ENCODE data around the gene RBM10. TPM values are rescaled to one million over a fixed set of nuclear protein-coding genes. Genes with fewer than 3 reads are reported as not detected.

The RBM10 gene
- total RNA-seq, 1 experiment from 2014 or later = 32.5 TPM

DNA sequence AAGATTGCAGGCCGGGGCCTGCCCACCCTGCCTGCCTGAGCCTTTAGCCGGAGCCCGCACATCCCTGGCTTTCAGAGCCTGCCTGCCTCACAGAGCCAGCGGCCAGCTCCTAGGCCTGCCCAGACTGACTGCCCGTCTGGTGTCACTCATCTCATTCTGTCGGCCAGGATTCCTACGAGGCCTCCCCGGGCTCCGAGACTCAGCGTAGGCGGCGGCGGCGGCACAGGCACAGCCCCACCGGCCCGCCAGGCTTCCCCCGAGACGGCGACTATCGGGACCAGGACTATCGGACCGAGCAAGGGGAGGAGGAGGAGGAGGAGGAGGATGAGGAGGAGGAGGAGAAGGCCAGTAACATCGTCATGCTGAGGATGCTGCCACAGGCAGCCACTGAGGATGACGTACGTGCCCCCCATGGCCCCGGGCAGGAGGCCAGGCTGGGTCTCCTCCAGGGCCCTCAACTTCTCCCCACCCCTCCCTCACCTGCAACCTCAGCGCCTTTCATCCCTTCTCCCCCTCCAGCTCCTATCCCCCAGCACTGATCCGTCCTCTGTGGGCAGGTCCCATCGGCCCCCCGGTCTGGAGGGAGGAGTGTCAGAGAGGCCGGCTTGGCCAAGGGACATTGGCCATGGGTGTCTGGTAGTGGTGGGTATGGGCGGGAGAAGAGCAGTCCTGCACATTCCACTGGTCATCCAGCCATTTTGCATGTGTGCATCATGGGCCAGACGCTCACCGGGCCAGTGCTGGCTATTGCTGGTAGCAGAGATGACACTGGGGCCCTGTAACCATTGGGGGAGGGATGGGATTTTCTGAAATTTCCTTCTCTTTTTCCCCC, 26.1 kb downstream of the RBM10 start:
- Histone ChIP-seq H3K4me2 (ENCODE audit: low read depth, low read length, poor library complexity, severe bottlenecking) (no peak overlapping the region), H3K9me3 (ENCODE audit: low read length) (no peaks in the 10 kb centered on the region), H3K4me3 (ENCODE audit: low read length) (no peak overlapping the region), H3K9ac (ENCODE audit: low read length) (no peak overlapping the region), H2AFZ (ENCODE audit: low read length) (no peak overlapping the region), H3K27me3 (ENCODE audit: low read length) (no peaks in the 10 kb centered on the region), H3K79me2 (ENCODE audit: low read length) (no peaks in the 10 kb centered on the region), H3K4me1 (ENCODE audit: low read length) (no peaks in the 10 kb centered on the region), H3K36me3 (ENCODE audit: insufficient read depth, low read length) (no peaks in the 10 kb centered on the region), H3K9me2 (replicated peaks; ENCODE audit: insufficient read depth, low read length) (no peaks in the 10 kb centered on the region), H3K27ac (ENCODE audit: low read length) (no peak overlapping the region), H4K20me1 (ENCODE audit: insufficient read depth, low read depth, low read length) (no peaks in the 10 kb centered on the region)
- no peak for DNase-seq

DNA sequence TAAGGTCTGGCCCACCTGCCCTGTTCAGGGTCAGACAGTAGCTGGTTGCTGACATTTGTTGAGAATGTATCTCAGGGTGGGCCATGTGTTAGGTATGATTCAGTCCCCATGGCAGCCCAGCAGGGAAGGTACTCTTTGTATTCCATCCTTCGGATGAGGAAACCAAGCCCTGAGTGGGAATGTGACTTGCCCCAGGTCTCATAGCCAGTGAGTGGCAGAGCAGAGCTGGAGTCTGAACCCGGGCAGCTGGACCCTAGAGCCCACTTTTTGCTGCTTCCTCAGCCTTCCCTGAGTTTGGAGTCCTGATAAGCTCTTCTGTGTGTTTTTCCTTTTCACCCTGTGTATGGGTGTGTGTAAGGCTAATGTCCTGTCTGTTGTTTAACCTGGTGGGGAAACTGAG, 27.0 kb downstream of the RBM10 start:
- H3K36me3 ChIP-seq (ENCODE audit: insufficient read depth, low read length) = no peaks in the 10 kb centered on the region
- H3K27me3 ChIP-seq (ENCODE audit: low read length) = no peaks in the 10 kb centered on the region
- H3K4me3 ChIP-seq (ENCODE audit: low read length) = no peak overlapping the region
- no peaks in the 10 kb centered on the region for H3K9me2 ChIP-seq (replicated peaks; ENCODE audit: insufficient read depth, low read length)
- H3K9me3 ChIP-seq (ENCODE audit: low read length) = no peaks in the 10 kb centered on the region
- DNase-seq = no peak
- no peaks in the 10 kb centered on the region for H3K79me2 ChIP-seq (ENCODE audit: low read length)
- no peak overlapping the region for H3K27ac ChIP-seq (ENCODE audit: low read length)
- H4K20me1 ChIP-seq (ENCODE audit: insufficient read depth, low read depth, low read length) = no peaks in the 10 kb centered on the region
- no peak overlapping the region for H2AFZ ChIP-seq (ENCODE audit: low read length)
- no peaks in the 10 kb centered on the region for H3K4me1 ChIP-seq (ENCODE audit: low read length)
- no peak overlapping the region for H3K9ac ChIP-seq (ENCODE audit: low read length)
- no peak overlapping the region for H3K4me2 ChIP-seq (ENCODE audit: low read depth, low read length, poor library complexity, severe bottlenecking)

DNA sequence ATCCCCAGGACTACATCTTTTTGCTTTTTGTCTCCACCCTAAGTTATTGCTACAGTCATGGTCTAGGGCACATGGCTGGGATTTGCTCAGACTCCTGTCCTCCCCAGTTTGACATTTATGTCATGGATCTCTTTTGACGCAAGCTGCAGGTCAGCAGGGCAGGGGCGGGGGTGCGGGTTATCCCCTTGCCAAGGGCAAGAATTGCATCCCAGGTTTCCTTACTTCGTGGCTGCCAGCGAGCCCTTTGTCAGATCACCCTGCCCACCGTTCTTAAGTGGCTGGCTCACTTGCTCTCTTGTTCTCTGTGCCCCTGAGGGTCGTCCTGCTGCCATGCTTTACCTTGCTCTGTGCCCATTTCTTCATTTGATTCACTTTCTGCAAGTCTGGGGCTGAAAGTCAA, 27.5 kb downstream of the RBM10 start:
- Histone ChIP-seq H3K36me3 (ENCODE audit: insufficient read depth, low read length) (no peaks in the 10 kb centered on the region), H3K9ac (ENCODE audit: low read length) (no peak overlapping the region), H3K27ac (ENCODE audit: low read length) (no peak overlapping the region), H3K9me2 (replicated peaks; ENCODE audit: insufficient read depth, low read length) (no peaks in the 10 kb centered on the region), H3K27me3 (ENCODE audit: low read length) (no peaks in the 10 kb centered on the region), H3K9me3 (ENCODE audit: low read length) (no peaks in the 10 kb centered on the region), H4K20me1 (ENCODE audit: insufficient read depth, low read depth, low read length) (no peaks in the 10 kb centered on the region), H2AFZ (ENCODE audit: low read length) (no peak overlapping the region), H3K79me2 (ENCODE audit: low read length) (no peaks in the 10 kb centered on the region), H3K4me3 (ENCODE audit: low read length) (no peak overlapping the region), H3K4me1 (ENCODE audit: low read length) (no peaks in the 10 kb centered on the region), H3K4me2 (ENCODE audit: low read depth, low read length, poor library complexity, severe bottlenecking) (no peak overlapping the region)
- no peak for DNase-seq

DNA sequence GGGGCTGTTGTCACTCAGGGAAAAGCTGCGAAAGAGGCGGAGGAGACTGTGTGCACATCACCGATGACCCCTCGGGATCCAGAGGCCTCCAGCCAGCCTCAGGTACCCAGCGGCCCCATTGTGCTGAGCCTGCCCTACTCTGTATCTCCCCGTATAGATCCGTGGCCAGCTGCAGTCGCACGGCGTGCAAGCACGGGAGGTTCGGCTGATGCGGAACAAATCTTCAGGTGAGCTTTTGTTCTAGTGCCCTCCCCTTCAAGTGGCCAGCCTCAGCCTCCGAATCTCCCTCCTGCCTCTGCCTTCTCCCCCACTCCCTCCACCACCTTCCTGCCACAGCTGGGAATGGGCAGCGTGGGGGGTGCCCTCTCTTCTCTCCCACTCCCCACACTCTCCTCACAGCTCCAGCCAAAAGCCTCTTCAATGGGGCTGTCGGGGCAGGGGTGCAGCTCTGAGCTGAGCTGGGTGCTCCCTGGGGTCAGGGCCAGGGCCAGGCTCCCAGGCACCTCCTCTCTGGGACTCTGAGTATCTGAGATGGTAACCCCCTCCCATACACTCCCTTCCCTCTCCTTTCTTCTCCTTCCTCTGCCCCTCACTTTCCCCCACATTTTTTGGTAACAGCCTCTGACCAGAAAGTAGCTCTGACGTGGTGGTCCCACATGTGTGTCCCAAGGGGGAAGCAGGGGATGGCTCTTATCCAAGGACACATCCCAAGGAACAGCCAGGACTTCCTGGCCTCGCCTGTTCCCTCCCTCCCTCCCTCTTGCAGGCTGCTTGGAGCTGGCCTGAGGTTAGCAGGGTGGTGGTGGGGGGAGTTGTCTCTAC, 28.2 kb downstream of the RBM10 start:
- H3K9ac ChIP-seq (ENCODE audit: low read length) = no peak overlapping the region
- H3K36me3 ChIP-seq (ENCODE audit: insufficient read depth, low read length) = no peaks in the 10 kb centered on the region
- H3K4me2 ChIP-seq (ENCODE audit: low read depth, low read length, poor library complexity, severe bottlenecking) = no peak overlapping the region
- no peaks in the 10 kb centered on the region for H3K9me3 ChIP-seq (ENCODE audit: low read length)
- no peak overlapping the region for H2AFZ ChIP-seq (ENCODE audit: low read length)
- no peaks in the 10 kb centered on the region for H3K4me1 ChIP-seq (ENCODE audit: low read length)
- no peaks in the 10 kb centered on the region for H3K27me3 ChIP-seq (ENCODE audit: low read length)
- no peak overlapping the region for H3K27ac ChIP-seq (ENCODE audit: low read length)
- H3K79me2 ChIP-seq (ENCODE audit: low read length) = no peaks in the 10 kb centered on the region
- no peak for DNase-seq
- H3K4me3 ChIP-seq (ENCODE audit: low read length) = no peak overlapping the region
- H4K20me1 ChIP-seq (ENCODE audit: insufficient read depth, low read depth, low read length) = no peaks in the 10 kb centered on the region
- H3K9me2 ChIP-seq (replicated peaks; ENCODE audit: insufficient read depth, low read length) = no peaks in the 10 kb centered on the region

DNA sequence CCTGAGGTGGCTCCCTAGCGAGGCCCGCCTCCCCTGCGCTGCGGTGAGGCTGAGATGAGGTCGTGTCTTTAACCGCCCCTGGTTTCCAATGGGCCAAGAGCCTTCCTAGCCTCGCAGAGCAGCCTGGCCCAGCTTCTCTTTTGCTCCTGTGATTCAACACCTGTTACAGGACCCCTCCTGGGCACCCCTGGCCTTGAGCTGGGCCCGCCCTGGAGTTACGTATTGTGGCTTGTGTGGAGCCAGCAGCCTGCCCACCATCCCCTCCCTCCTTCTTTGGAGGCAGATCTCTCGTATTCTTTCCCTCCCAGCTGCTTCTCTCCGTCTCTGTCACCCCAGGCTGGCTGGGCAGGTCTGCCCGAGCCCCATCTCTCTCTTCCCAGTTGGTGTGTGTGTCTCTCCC, 29.4 kb downstream of the RBM10 start:
- Histone ChIP-seq H3K27ac (ENCODE audit: low read length) (no peak overlapping the region), H4K20me1 (ENCODE audit: insufficient read depth, low read depth, low read length) (no peaks in the 10 kb centered on the region), H3K79me2 (ENCODE audit: low read length) (no peaks in the 10 kb centered on the region), H3K9me3 (ENCODE audit: low read length) (no peaks in the 10 kb centered on the region), H3K4me2 (ENCODE audit: low read depth, low read length, poor library complexity, severe bottlenecking) (no peak overlapping the region), H3K9me2 (replicated peaks; ENCODE audit: insufficient read depth, low read length) (no peaks in the 10 kb centered on the region), H3K36me3 (ENCODE audit: insufficient read depth, low read length) (no peaks in the 10 kb centered on the region), H3K4me3 (ENCODE audit: low read length) (no peak overlapping the region), H3K27me3 (ENCODE audit: low read length) (no peaks in the 10 kb centered on the region), H3K9ac (ENCODE audit: low read length) (no peak overlapping the region), H2AFZ (ENCODE audit: low read length) (no peak overlapping the region), H3K4me1 (ENCODE audit: low read length) (no peaks in the 10 kb centered on the region)
- no peak for DNase-seq

DNA sequence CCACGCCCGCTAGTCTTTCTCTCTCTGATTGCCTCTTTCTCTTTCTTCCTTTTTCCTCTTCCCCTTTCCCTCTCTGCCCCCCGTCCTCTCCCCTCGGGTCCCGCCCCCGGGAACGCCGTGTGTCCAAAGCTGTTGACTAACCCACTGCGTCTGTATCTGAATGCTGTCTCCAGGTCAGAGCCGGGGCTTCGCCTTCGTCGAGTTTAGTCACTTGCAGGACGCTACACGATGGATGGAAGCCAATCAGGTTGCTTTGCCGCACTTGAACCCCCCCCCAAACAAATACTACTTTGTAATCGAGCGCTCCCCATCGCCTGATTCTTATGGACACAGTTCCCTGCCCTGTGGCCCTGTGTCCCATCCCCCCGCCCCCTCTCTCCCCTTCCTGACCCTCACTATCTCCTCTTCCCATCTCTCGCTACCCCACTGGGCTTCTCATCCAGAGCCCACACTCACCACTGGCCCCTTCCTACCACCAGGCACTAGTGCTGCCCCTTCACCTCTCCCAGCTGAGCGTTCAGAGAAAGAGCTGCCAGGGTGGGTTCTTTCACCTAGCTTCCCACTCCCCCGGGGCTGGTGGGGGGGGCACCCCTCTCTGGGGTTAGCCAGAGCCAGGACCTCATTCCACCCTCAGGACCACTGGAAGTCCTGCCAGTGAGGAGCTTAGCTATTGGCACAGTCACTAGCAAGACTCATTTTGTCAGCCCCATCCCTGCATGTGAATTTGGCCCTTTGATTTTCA, 30.0 kb downstream of the RBM10 start:
- DNase-seq = no peak

DNA sequence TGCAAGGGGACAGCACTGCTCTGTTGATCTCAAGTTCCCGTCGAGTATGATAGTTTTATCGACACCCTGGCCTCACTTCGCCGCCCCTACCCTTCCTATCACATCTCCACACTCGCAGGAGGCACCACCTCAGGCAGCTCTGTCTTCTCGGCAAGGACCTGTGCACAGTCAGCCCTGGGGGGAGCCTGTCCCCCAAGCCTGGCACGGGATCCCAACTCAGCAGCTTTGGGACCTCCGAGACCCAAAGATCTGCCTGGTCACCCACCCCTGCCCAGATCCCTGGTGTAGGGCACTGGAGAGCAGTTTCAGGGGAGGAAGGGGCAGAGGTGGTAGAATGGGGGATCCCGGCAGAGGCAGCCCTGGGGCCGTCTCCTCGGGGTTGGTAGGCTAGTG, 30.6 kb downstream of the RBM10 start:
- no peak overlapping the region for H3K9ac ChIP-seq (ENCODE audit: low read length)
- no peak overlapping the region for H3K27ac ChIP-seq (ENCODE audit: low read length)
- no peaks in the 10 kb centered on the region for H3K4me1 ChIP-seq (ENCODE audit: low read length)
- H3K4me2 ChIP-seq (ENCODE audit: low read depth, low read length, poor library complexity, severe bottlenecking) = no peak overlapping the region
- no peak for DNase-seq
- H2AFZ ChIP-seq (ENCODE audit: low read length) = no peak overlapping the region
- H3K79me2 ChIP-seq (ENCODE audit: low read length) = no peaks in the 10 kb centered on the region
- no peaks in the 10 kb centered on the region for H3K36me3 ChIP-seq (ENCODE audit: insufficient read depth, low read length)
- H3K4me3 ChIP-seq (ENCODE audit: low read length) = no peak overlapping the region
- H3K9me2 ChIP-seq (replicated peaks; ENCODE audit: insufficient read depth, low read length) = no peaks in the 10 kb centered on the region
- H4K20me1 ChIP-seq (ENCODE audit: insufficient read depth, low read depth, low read length) = no peaks in the 10 kb centered on the region
- H3K9me3 ChIP-seq (ENCODE audit: low read length) = no peaks in the 10 kb centered on the region
- H3K27me3 ChIP-seq (ENCODE audit: low read length) = no peaks in the 10 kb centered on the region

More for the DNA sequence above, 30.0 kb downstream of the RBM10 start:
- Histone ChIP-seq H3K27me3 (ENCODE audit: low read length) (no peaks in the 10 kb centered on the region), H4K20me1 (ENCODE audit: insufficient read depth, low read depth, low read length) (no peaks in the 10 kb centered on the region), H3K27ac (ENCODE audit: low read length) (no peak overlapping the region), H2AFZ (ENCODE audit: low read length) (no peak overlapping the region), H3K4me3 (ENCODE audit: low read length) (no peak overlapping the region), H3K79me2 (ENCODE audit: low read length) (no peaks in the 10 kb centered on the region), H3K9me2 (replicated peaks; ENCODE audit: insufficient read depth, low read length) (no peaks in the 10 kb centered on the region), H3K9me3 (ENCODE audit: low read length) (no peaks in the 10 kb centered on the region), H3K4me2 (ENCODE audit: low read depth, low read length, poor library complexity, severe bottlenecking) (no peak overlapping the region), H3K36me3 (ENCODE audit: insufficient read depth, low read length) (no peaks in the 10 kb centered on the region), H3K4me1 (ENCODE audit: low read length) (no peaks in the 10 kb centered on the region), H3K9ac (ENCODE audit: low read length) (no peak overlapping the region)
